Activated CD4-positive, alpha-beta T cell treated with anti-CD3 and anti-CD28 coated beads, Interleukin-2, amount 10 ng/mL, durations not matched to agents 7 days and 5 days (primary cell): ENCODE results near the gene COX8A. TPM values are rescaled to one million over a fixed set of nuclear protein-coding genes. Genes with fewer than 3 reads are reported as not detected.

Experiments
- CTCF ChIA-PET: fragments of 350-600 bp; sonication (Branson Sonifier 250); formaldehyde crosslinking; loops from one replicate; lab custom pipeline; 2021; ENCODE audit warnings: antibody characterized with exemption; lab: Charles Lee
- POLR2A ChIA-PET: fragments of 350-600 bp; sonication (Branson Sonifier 250); formaldehyde crosslinking; loops from one replicate; lab custom pipeline; 2021; ENCODE audit warnings: antibody characterized with exemption; lab: Charles Lee
- DNase-seq: peaks from one replicate; pipeline ENCODE4 v3.0.0-alpha.2; 2020
- H3K27ac Mint-ChIP-seq: one replicate; pipeline ENCODE4 v1.8.0; 2021; ENCODE audit warnings: mild to moderate bottlenecking, moderate library complexity, mixed read lengths
- H3K27me3 Mint-ChIP-seq: one replicate; pipeline ENCODE4 v1.8.0; 2021; ENCODE audit warnings: mixed read lengths
- H3K36me3 Mint-ChIP-seq: one replicate; pipeline ENCODE4 v1.8.0; 2021; ENCODE audit warnings: low read depth, mixed read lengths
- H3K4me1 Mint-ChIP-seq: one replicate; pipeline ENCODE4 v1.8.0; 2021; ENCODE audit warnings: mixed read lengths
- H3K4me3 Mint-ChIP-seq: one replicate; pipeline ENCODE4 v1.8.0; 2021; ENCODE audit warnings: mild to moderate bottlenecking, moderate library complexity, mixed read lengths
- H3K9me3 Mint-ChIP-seq: one replicate; pipeline ENCODE4 v1.8.0; 2021; ENCODE audit warnings: mixed read lengths
- total RNA-seq, 2 experiments: library from RNA; stranded (reverse); gene quantifications; one replicate each; pipeline ENCODE4 v1.2.3, GENCODE V29; 2021

COX8A gene
- total RNA-seq, 2 experiments from 2014 or later: 451 to 462 TPM

GRCh38 chr11:64018310-64018709 lies 43.9 kb downstream of the COX8A start:
- no peaks in the 10 kb centered on the region for H3K9me3 Mint-ChIP-seq
- H3K27me3 Mint-ChIP-seq: no peaks in the 10 kb centered on the region
- no peak overlapping the region for H3K27ac Mint-ChIP-seq
- DNase-seq: no peak
- CTCF ChIA-PET: interaction anchor here (1.2 to 2.0 kb wide), 3 partner anchors 9 to 17 kb away, joined by 4 to 6 read pairs (median 5); no protein-coding TSS in a partner anchor
- POLR2A ChIA-PET: no interaction called here
- no peaks in the 10 kb centered on the region for H3K36me3 Mint-ChIP-seq
- H3K4me3 Mint-ChIP-seq: no peak overlapping the region
- H3K4me1 Mint-ChIP-seq: no peaks in the 10 kb centered on the region

DNA sequence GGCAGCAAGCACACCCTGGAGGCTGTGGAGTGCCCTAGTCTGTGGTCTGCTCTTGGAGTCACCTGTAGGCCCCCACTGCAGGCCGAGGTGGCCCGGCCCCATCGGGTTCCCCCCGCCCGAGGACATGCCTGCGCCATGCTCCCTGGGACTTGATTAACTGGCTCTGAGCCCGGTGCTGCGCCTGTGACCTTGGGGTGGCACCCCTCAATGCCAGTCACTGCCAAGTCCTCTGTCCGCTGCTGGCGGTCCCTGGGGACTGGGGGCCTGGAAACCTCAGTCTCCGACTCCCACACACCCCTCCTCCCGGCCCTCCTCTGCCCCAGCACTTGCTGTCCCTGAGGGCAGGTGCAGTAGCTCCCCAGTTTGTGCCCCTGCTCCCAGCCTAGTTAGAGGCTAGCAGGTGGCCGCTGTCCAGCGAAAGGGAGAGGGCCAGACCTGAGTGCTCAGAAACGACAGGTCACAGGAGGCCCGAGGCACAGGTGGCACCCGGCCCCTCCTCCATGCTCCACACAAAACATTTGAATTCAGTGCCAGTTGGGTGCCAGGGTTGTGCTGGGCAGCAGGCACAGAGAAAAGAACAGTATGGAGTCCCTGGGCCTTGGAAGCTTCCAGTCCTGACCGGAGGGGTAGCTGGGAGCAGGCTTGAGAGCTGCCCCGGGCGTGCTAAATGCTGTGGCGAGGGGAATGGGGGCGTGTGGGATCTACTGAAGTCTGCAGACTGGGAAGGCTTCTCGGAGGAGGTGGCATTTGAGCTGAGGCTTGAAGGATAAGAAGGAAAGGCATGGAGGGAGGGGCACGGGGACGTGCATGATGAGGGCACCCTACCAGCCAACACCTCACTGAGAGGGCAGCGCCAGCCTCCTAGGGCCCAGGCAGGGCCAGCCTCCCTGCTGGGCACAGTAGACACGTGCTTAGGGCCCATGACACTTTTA lies 45.0 kb downstream of the COX8A start:
- no peak overlapping the region for H3K27ac Mint-ChIP-seq
- no peaks in the 10 kb centered on the region for H3K9me3 Mint-ChIP-seq
- no peak for DNase-seq
- POLR2A ChIA-PET: no interaction called here
- no peak overlapping the region for H3K4me3 Mint-ChIP-seq
- no peaks in the 10 kb centered on the region for H3K27me3 Mint-ChIP-seq
- H3K36me3 Mint-ChIP-seq: no peaks in the 10 kb centered on the region
- CTCF ChIA-PET: interaction anchor here (0.6 to 1.0 kb wide), 2 partner anchors 10 to 17 kb away, joined by 3 to 4 read pairs; no protein-coding TSS in a partner anchor
- H3K4me1 Mint-ChIP-seq: no peaks in the 10 kb centered on the region

GRCh38 chr11:64020976-64021756 lies 46.7 kb downstream of the COX8A start:
- no peak for DNase-seq
- Mint-ChIP-seq H3K27ac (no peak overlapping the region), H3K36me3 (no peaks in the 10 kb centered on the region), H3K4me3 (no peak overlapping the region), H3K9me3 (no peaks in the 10 kb centered on the region), H3K4me1 (no peaks in the 10 kb centered on the region), H3K27me3 (no peaks in the 10 kb centered on the region)
- POLR2A ChIA-PET: no interaction called here
- CTCF ChIA-PET: interaction anchor here (0.7 kb wide), 1 partner anchor 20 kb away, joined by 3 read pairs; no protein-coding TSS in a partner anchor

GRCh38 chr11:64021757-64022093 lies 47.3 kb downstream of the COX8A start:
- Mint-ChIP-seq H3K4me1 (no peaks in the 10 kb centered on the region), H3K4me3 (no peak overlapping the region), H3K36me3 (no peaks in the 10 kb centered on the region), H3K27me3 (no peaks in the 10 kb centered on the region), H3K27ac (no peak overlapping the region), H3K9me3 (no peaks in the 10 kb centered on the region)
- POLR2A ChIA-PET: no interaction called here
- no peak for DNase-seq
- CTCF ChIA-PET: interaction anchor here (0.7 kb wide), 1 partner anchor 21 kb away, joined by 3 read pairs; no protein-coding TSS in a partner anchor

GRCh38 chr11:64022125-64022784 lies 47.8 kb downstream of the COX8A start:
- ChIA-PET POLR2A (no interaction called here), CTCF (interaction anchor here (0.6 to 2.0 kb wide), 3 partner anchors 8 to 1105 kb away, joined by 3 to 6 read pairs (median 4); no protein-coding TSS in a partner anchor)
- DNase-seq: no peak
- Mint-ChIP-seq H3K27me3 (no peaks in the 10 kb centered on the region), H3K4me3 (no peak overlapping the region), H3K36me3 (no peaks in the 10 kb centered on the region), H3K27ac (no peak overlapping the region), H3K9me3 (no peaks in the 10 kb centered on the region), H3K4me1 (no peaks in the 10 kb centered on the region)

GRCh38 chr11:64023712-64024710 lies 49.6 kb downstream of the COX8A start:
- CTCF ChIA-PET: interaction anchor here (1.6 to 2.0 kb wide), 2 partner anchors 10 to 22 kb away, joined by 4 to 6 read pairs; no protein-coding TSS in a partner anchor
- POLR2A ChIA-PET: interaction anchor here (0.7 kb wide), 1 partner anchor 198 kb away, joined by 3 read pairs; no protein-coding TSS in a partner anchor
- H3K27me3 Mint-ChIP-seq: peaks cover 3% of the 10 kb centered on the region
- no peaks in the 10 kb centered on the region for H3K36me3 Mint-ChIP-seq
- H3K9me3 Mint-ChIP-seq: no peaks in the 10 kb centered on the region
- DNase-seq: no peak
- H3K27ac Mint-ChIP-seq: no peak overlapping the region
- no peak overlapping the region for H3K4me3 Mint-ChIP-seq
- H3K4me1 Mint-ChIP-seq: peaks cover 2% of the 10 kb centered on the region

DNA sequence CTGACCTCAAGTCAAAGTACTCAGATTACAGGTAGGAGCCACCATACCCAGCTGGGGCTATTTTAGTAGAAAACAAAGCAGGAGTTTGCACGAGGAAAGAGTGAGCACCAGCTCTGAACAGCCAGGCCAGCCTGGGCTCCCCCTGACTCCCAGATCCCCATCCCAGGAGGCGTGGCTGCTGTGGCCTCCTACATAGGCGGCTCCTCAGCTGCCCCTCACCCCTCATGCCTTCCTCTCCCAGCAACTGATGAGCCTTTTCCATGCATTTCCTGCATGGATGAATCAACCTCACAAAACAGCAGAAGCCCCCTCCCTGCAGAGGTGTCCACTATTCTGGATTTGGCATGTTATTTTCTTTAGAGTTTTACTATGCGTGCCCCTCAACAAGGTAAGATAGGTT lies 50.8 kb downstream of the COX8A start:
- ChIA-PET CTCF (interaction anchor here (0.6 to 2.0 kb wide), 2 partner anchors 22 to 24 kb away, joined by 8 to 9 read pairs; no protein-coding TSS in a partner anchor), POLR2A (no interaction called here)
- Mint-ChIP-seq H3K27me3 (peaks cover 5% of the 10 kb centered on the region), H3K27ac (no peak overlapping the region), H3K4me3 (no peak overlapping the region), H3K36me3 (no peaks in the 10 kb centered on the region), H3K4me1 (peaks cover 2% of the 10 kb centered on the region), H3K9me3 (no peaks in the 10 kb centered on the region)
- DNase-seq: no peak

Other genes with a start within 250 kb of the COX8A start
- 1 to 10 TPM; 1.1 TPM for gene ZFTA, start 205.8 kb upstream of the COX8A start, total RNA-seq
- 10 to 100 TPM; 38.4 to 40.7 TPM for gene SPINDOC, start 161.2 kb upstream of the COX8A start, total RNA-seq
- gene MARK2, start 135.5 kb upstream of the COX8A start, total RNA-seq: 10 to 100 TPM; 68.3 to 69.2 TPM
- under 1 TPM; 0.12 to 0.40 TPM for gene RCOR2, start 57.5 kb upstream of the COX8A start, total RNA-seq
- 10 to 100 TPM; 30.4 to 33.6 TPM for gene NAA40, start 35.6 kb upstream of the COX8A start, total RNA-seq
- gene OTUB1, start 11.8 kb downstream of the COX8A start, total RNA-seq: 100 to 1,000 TPM in 1 of 2 experiments, 10 to 100 TPM in 1; 94.8 to 102 TPM
- gene FLRT1, start 61.3 kb downstream of the COX8A start, total RNA-seq: not detected
- 10 to 100 TPM in 1 of 2 experiments, 1 to 10 TPM in 1; 9.2 to 11.6 TPM for gene MACROD1, start 191.5 kb downstream of the COX8A start, total RNA-seq
- gene STIP1, start 211.6 kb downstream of the COX8A start, total RNA-seq: 100 to 1,000 TPM; 211 to 213 TPM
- 100 to 1,000 TPM; 190 to 207 TPM for gene FERMT3, start 232.1 kb downstream of the COX8A start, total RNA-seq